Measurements from ENCODE around the gene COPS7A. TPM values are rescaled to one million over a fixed set of nuclear protein-coding genes. Genes with fewer than 3 reads are reported as not detected.

COPS7A gene
- total and polyA plus RNA-seq, 9 of the 15 experiments (the other 6 are each of a cell fraction or from before 2014, with no cell fraction given), result 12.7 to 36.0 (median 24.3) TPM

DNA sequence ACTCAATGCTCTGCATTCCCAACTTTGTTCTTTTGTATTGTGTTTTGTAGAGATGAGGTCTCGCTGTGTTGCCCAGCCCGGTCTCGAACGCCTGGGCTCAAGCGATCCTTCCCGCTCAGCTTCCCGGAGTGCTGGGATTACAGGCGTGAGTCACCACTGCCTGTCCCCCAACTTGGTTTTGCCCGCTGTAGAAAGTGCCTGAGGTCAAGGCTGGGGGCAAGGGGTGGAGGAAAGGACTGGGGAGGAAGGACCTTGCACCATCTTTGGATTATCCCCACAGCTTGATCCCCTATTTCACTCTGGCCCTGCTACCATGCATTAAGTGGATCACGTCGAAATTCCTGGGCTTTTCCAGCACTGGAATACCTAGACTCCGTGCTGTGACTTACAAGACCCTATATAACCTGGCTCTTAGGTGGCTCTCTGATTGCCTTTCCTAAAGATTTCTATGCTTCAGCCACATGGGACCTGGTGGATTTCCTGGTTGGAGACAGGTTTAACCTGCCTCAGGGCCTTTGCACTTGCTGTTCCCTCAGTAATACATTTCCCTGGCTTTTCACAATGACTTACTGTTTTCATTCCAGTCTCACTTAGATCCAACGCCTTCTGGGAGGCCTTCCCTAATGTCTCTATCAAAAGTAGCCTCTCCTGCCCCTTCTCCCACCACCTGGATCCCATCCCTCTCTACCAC, 22.6 kb upstream of the COPS7A start (continued):
- TF ChIP-seq, protein P1, sequence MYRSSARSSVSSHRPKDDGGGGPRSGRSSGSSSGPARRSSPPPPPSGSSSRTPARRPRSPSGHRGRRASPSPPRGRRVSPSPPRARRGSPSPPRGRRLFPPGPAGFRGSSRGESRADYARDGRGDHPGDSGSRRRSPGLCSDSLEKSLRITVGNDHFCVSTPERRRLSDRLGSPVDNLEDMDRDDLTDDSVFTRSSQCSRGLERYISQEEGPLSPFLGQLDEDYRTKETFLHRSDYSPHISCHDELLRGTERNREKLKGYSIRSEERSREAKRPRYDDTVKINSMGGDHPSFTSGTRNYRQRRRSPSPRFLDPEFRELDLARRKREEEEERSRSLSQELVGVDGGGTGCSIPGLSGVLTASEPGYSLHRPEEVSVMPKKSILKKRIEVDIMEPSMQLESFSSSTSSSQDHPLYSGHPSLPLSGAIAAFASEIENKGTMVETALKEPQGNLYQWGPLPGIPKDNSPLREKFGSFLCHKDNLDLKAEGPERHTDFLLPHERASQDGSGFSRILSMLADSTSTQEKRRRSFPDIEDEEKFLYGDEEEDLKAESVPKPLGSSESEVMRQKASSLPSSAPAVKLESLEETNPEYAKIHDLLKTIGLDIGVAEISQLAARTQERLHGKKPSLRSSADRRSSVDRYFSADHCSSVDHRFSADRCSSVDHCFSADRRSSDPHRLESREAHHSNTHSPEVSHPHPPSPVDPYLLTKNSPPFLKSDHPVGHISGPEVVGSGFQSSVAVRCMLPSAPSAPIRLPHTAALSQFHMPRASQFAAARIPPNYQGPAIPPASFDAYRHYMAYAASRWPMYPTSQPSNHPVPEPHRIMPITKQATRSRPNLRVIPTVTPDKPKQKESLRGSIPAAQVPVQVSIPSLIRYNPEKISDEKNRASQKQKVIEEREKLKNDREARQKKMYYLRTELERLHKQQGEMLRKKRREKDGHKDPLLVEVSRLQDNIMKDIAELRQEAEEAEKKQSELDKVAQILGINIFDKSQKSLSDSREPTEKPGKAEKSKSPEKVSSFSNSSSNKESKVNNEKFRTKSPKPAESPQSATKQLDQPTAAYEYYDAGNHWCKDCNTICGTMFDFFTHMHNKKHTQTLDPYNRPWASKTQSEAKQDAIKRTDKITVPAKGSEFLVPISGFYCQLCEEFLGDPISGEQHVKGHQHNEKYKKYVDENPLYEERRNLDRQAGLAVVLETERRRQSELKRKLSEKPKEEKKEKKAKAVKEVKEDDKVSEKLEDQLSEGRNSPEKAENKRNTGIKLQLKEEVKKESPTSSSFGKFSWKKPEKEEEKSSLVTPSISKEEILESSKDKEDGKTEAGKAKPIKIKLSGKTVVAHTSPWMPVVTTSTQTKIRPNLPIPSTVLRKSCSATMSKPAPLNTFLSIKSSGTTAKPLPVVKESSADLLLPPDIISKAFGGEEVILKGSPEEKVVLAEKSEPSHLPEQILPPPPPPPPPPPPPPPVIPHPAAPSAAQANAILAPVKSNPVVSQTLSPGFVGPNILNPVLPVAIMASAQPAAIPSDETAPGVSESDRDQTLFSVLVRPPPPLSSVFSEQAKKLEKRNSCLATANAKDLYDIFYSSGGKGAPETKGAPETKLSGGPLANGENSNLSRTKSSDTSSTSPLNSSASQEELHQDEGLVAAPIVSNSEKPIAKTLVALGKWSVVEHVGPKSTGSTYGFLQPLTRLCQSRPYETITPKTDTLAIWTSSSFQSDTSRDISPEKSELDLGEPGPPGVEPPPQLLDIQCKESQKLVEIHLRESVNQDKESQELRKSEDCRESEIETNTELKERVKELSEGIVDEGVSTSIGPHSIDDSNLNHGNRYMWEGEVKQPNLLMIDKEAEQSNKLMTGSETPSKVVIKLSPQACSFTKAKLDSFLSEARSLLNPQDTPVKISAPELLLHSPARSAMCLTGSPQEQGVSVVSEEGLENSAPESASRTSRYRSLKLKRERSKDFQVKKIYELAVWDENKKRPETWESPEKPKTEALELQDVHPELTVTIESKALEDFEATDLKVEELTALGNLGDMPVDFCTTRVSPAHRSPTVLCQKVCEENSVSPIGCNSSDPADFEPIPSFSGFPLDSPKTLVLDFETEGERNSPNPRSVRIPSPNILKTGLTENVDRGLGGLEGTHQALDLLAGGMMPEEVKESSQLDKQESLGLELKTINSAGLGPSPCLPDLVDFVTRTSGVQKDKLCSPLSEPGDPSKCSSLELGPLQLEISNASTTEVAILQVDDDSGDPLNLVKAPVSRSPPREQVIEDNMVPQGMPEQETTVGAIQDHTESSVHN (IDR thresholded peaks at IDR 0.05; ENCODE audit: borderline replicate concordance in 1 of 2, low read depth in 1 of 2), result no peak
- TF ChIP-seq BDP1 (IDR thresholded peaks at IDR 0.05; ENCODE audit: insufficient read depth, insufficient read length) (no peak), SRSF9 (IDR thresholded peaks at IDR 0.05; ENCODE audit: borderline replicate concordance, low read depth, low read length) (no peak), TOE1 (IDR thresholded peaks at IDR 0.05; ENCODE audit: borderline replicate concordance) (no peak), TOE1 (CRISPR knock-in tag; IDR thresholded peaks at IDR 0.05; ENCODE audit: borderline replicate concordance, low read depth) (no peak), TCF3 (CRISPR knock-in tag; IDR thresholded peaks at IDR 0.05) (no peak), KDM1A (IDR thresholded peaks at IDR 0.05) (peak; percentile 21 to 40; a peak in 1 of 4 replicates), SMARCC2 (IDR thresholded peaks at IDR 0.05; ENCODE audit: low read depth) (no peak), HOXB6 (CRISPR knock-in tag; IDR thresholded peaks at IDR 0.05; ENCODE audit: borderline replicate concordance) (no peak), NFE2 (IDR thresholded peaks at IDR 0.05; ENCODE audit: low read depth) (no peak)

All from K562 (cell line).